HCT116 (cell line): ENCODE data around the gene IL23A. TPM values are rescaled to one million over a fixed set of nuclear protein-coding genes. Genes with fewer than 3 reads are reported as not detected.

Experiments
- ATAC-seq: fragments of 200-7000 bp; cut with Tn5 transposase; 2 replicates; pipeline ENCODE4 v1.9.1; 2020; ENCODE audit warnings: mild to moderate bottlenecking, moderate library complexity
- BruUV-seq: library from RNA; stranded (reverse); fragments of 400-500 nt; replicated peaks from 2 replicates; lab custom pipeline; 2021; lab: Mats Ljungman, UMichigan
- CTCF ChIA-PET: fragments of 300-600 bp; sonication (Branson Sonifier 250); formaldehyde crosslinking; loops from one replicate; lab custom pipeline; 2021; ENCODE audit warnings: antibody characterized with exemption; lab: Charles Lee
- POLR2A ChIA-PET: fragments of 300-600, 350-600 bp; sonication (Branson Sonifier 250); formaldehyde crosslinking; loops from one replicate; lab custom pipeline; 2021; ENCODE audit warnings: antibody characterized with exemption; lab: Charles Lee
- RAD21 ChIA-PET, 2 experiments: fragments of 300-600 bp; sonication (Branson Sonifier 250); formaldehyde crosslinking; loops; one replicate each; lab custom pipeline; 2023; ENCODE audit warnings: low total read pairs in 2 of 2; ENCODE audit not compliant: uncharacterized antibody in 2 of 2, unreplicated experiment in 2 of 2, low non-redundant PET in 1 of 2; lab: Charles Lee
- DNase-seq: peaks from one replicate; pipeline ENCODE4 v3.0.0-alpha.2; 2010; ENCODE audit warnings: low read depth, low spot score
- H2AFZ ChIP-seq: fragments of 200-600 bp; shearing (Covaris generic), sonication (generic); 2 replicates; pipeline ENCODE4 v1.6.1; 2017; ENCODE audit warnings: low read depth, mixed run types, mixed read lengths, antibody characterized with exemption, low read length; ENCODE audit not compliant: poor library complexity, severe bottlenecking
- H3K27ac ChIP-seq: 2 replicates; pipeline ENCODE4 v1.5.1; 2012; ENCODE audit warnings: low read depth, low read length
- H3K27me3 ChIP-seq: fragments of 200-600 bp; sonication (generic); 2 replicates; pipeline ENCODE4 v1.6.1; 2016; ENCODE audit warnings: mixed run types, low read length, mixed read lengths; ENCODE audit not compliant: insufficient read depth
- H3K36me3 ChIP-seq, 2 experiments: fragments of 200-500 bp in 1 of 2; fragments of 200-600 bp in 1 of 2; sonication (Bioruptor generic) in 1 of 2; sonication (generic) in 1 of 2; 2 replicates each; pipeline versions ENCODE4 v1.5.1 to v1.6.1; 2014 to 2016; ENCODE audit warnings: low read length in 2 of 2, inconsistent platforms in 1 of 2, mixed read lengths in 1 of 2, mixed run types in 1 of 2; ENCODE audit not compliant: insufficient read depth in 2 of 2, control insufficient read depth in 1 of 2
- H3K4me1 ChIP-seq, 2 experiments: fragments of 200-600 bp in 1 of 2; sonication (generic) in 1 of 2; 2 replicates each; pipeline versions ENCODE4 v1.5.1 to v1.6.1; 2012 to 2017; ENCODE audit warnings: low read length in 2 of 2, inconsistent platforms in 1 of 2, mild to moderate bottlenecking in 1 of 2, mixed read lengths in 1 of 2, mixed run types in 1 of 2, moderate library complexity in 1 of 2; ENCODE audit not compliant: insufficient read depth in 2 of 2, control insufficient read depth in 1 of 2
- H3K4me2 ChIP-seq: fragments of 200-600 bp; sonication (generic); 2 replicates; pipeline ENCODE4 v1.6.1; 2017; ENCODE audit warnings: mixed run types, low read length, mixed read lengths
- H3K4me3 ChIP-seq, 2 experiments: fragments of 200-600 bp in 1 of 2; sonication (generic) in 1 of 2; replicated peaks in 1 of 2; 2 replicates each; pipeline ENCODE4 v1.5.1; 2011 to 2016; ENCODE audit warnings: low read length in 2 of 2, control low read depth in 1 of 2, low read depth in 1 of 2, mild to moderate bottlenecking in 1 of 2, mixed read lengths in 1 of 2, mixed run types in 1 of 2
- H3K79me2 ChIP-seq: fragments of 200-600 bp; sonication (generic); 2 replicates; pipeline ENCODE4 v1.6.1; 2017; ENCODE audit warnings: mild to moderate bottlenecking, mixed run types, low read length, moderate library complexity, mixed read lengths; ENCODE audit not compliant: insufficient read depth
- H3K9ac ChIP-seq: fragments of 200-600 bp; sonication (generic); 2 replicates; pipeline ENCODE4 v1.6.1; 2016; ENCODE audit warnings: low read length, mixed read lengths
- H3K9me2 ChIP-seq: fragments of 200-600 bp; sonication (generic), shearing (Covaris generic); 2 replicates; pipeline ENCODE4 v1.6.1; 2017; ENCODE audit warnings: mixed run types, mild to moderate bottlenecking, moderate library complexity; ENCODE audit not compliant: insufficient read depth
- H3K9me3 ChIP-seq, 2 experiments: fragments of 200-500 bp in 1 of 2; fragments of 200-600 bp in 1 of 2; sonication (Bioruptor generic) in 1 of 2; sonication (generic) in 1 of 2; 2 replicates each; pipeline ENCODE4 v1.6.1; 2014 to 2017; ENCODE audit warnings: low read length in 2 of 2, mixed read lengths in 2 of 2, inconsistent platforms in 1 of 2, low read depth in 1 of 2, mild to moderate bottlenecking in 1 of 2, mixed run types in 1 of 2, moderate library complexity in 1 of 2; ENCODE audit not compliant: control insufficient read depth in 1 of 2, insufficient read depth in 1 of 2
- H4K20me1 ChIP-seq: fragments of 200-600 bp; sonication (generic), shearing (Covaris generic); 2 replicates; pipeline ENCODE4 v1.6.1; 2017; ENCODE audit warnings: mixed run types, mild to moderate bottlenecking, moderate library complexity; ENCODE audit not compliant: insufficient read depth
- ATF3 ChIP-seq: IDR thresholded peaks from 2 replicates; pipeline ENCODE4 v1.6.1; 2012
- CBX3 ChIP-seq: IDR thresholded peaks from 2 replicates; pipeline ENCODE4 v1.6.1; 2012; ENCODE audit warnings: low read depth
- CEBPB ChIP-seq: IDR thresholded peaks from 2 replicates; pipeline ENCODE4 v1.6.1; 2012; ENCODE audit warnings: low read depth
- CTCF ChIP-seq, 3 experiments: fragments of 200-600 bp in 1 of 3; sonication (generic) in 1 of 3; IDR thresholded peaks in 2 of 3; conservative IDR thresholded peaks in 1 of 3; 2 replicates each; pipeline ENCODE4 v1.5.1; 2012 to 2017; ENCODE audit warnings: low read depth in 2 of 3, low read length in 2 of 3, antibody characterized with exemption in 1 of 3, borderline replicate concordance in 1 of 3, control low read depth in 1 of 3, mild to moderate bottlenecking in 1 of 3, mixed read lengths in 1 of 3, mixed run types in 1 of 3, moderate library complexity in 1 of 3; ENCODE audit not compliant: insufficient read depth in 1 of 3
- EGR1 ChIP-seq: IDR thresholded peaks from 2 replicates; pipeline ENCODE4 v1.6.1; 2012; ENCODE audit warnings: low read depth
- EZH2 ChIP-seq: fragments of 200-600 bp; sonication (generic); IDR thresholded peaks from 2 replicates; pipeline ENCODE4 v1.6.1; 2017; ENCODE audit warnings: antibody characterized with exemption, mixed run types
- EZH2phosphoT487 ChIP-seq: fragments of 200-600 bp; IDR thresholded peaks from 2 replicates; pipeline ENCODE4 v1.6.1; 2018; ENCODE audit warnings: antibody characterized with exemption, borderline replicate concordance
- FOSL1 ChIP-seq: IDR thresholded peaks from 2 replicates; pipeline ENCODE4 v1.6.1; 2012; ENCODE audit warnings: low read depth
- JUND ChIP-seq: IDR thresholded peaks from 2 replicates; pipeline ENCODE4 v1.6.1; 2012
- MAX ChIP-seq: IDR thresholded peaks from 2 replicates; pipeline ENCODE4 v1.6.1; 2012
- POLR2A ChIP-seq: IDR thresholded peaks from 2 replicates; pipeline ENCODE4 v1.7.0; 2011; ENCODE audit warnings: borderline replicate concordance; ENCODE audit not compliant: insufficient read depth, insufficient read length; ENCODE audit errors: extremely low read depth
- POLR2AphosphoS5 ChIP-seq: IDR thresholded peaks from 2 replicates; pipeline ENCODE4 v1.6.1; 2011; ENCODE audit warnings: mild to moderate bottlenecking, low read depth, low read length, moderate library complexity
- RAD21 ChIP-seq: IDR thresholded peaks from 2 replicates; pipeline ENCODE4 v1.6.1; 2012; ENCODE audit warnings: low read depth, mild to moderate bottlenecking
- REST ChIP-seq: IDR thresholded peaks from 2 replicates; pipeline ENCODE4 v1.6.1; 2012; ENCODE audit warnings: low read depth
- SP1 ChIP-seq: IDR thresholded peaks from 2 replicates; pipeline ENCODE4 v1.6.1; 2012; ENCODE audit warnings: low read depth
- TCF7L2 ChIP-seq: IDR thresholded peaks from 2 replicates; pipeline ENCODE4 v1.7.0; 2011; ENCODE audit warnings: borderline replicate concordance, inconsistent platforms; ENCODE audit not compliant: insufficient read depth, insufficient read length; ENCODE audit errors: extremely low read depth
- ZBTB33 ChIP-seq: IDR thresholded peaks from 2 replicates; pipeline ENCODE4 v1.6.1; 2011; ENCODE audit warnings: mild to moderate bottlenecking, low read length, moderate library complexity; ENCODE audit not compliant: insufficient replicate concordance; ENCODE audit errors: extremely low read depth
- ZFX ChIP-seq: fragments of 450-650 bp; IDR thresholded peaks from 2 replicates; pipeline ENCODE4 v1.6.1; 2017
- ZNF274 ChIP-seq: fragments of 200-500 bp; sonication (Bioruptor generic); IDR thresholded peaks from 2 replicates; pipeline ENCODE4 v1.6.1; 2014; ENCODE audit warnings: mild to moderate bottlenecking, low read depth, low read length, inconsistent platforms
- intact Hi-C: fragments of 100-400 bp; cut with micrococcal nuclease; formaldehyde crosslinking; loops from 2 replicates; pipeline ENCODE4 v1.10.0; 2022
- total RNA-seq: library from RNA; stranded (reverse); gene quantifications from one replicate; pipeline ENCODE4 v1.2.1, GENCODE V29; 2021; ENCODE audit not compliant: unreplicated experiment

The IL23A gene
- total RNA-seq, 1 experiment from 2014 or later, result 0.59 TPM

- DNase-seq (no peak), ATAC-seq (peak; percentile 10)
- H2AFZ ChIP-seq, result peak overlapping the region; percentile 5
- H3K9ac ChIP-seq, result peak overlapping the region; percentile 96
- intact Hi-C loops, result loop anchor here (1.0 to 2.0 kb wide), 2 partner anchors 15 to 182 kb away; partner anchors contain the start of gene ZC3H10
- ChIA-PET POLR2A (interaction anchor here (1.2 kb wide), 1 partner anchor 9 kb away, joined by 4 read pairs; no protein-coding TSS in a partner anchor), RAD21 (interaction anchor here in 1 of 2 experiments (1.1 kb wide), 1 partner anchor 9 kb away, joined by 3 read pairs; no protein-coding TSS in a partner anchor), CTCF (no interaction called here)
- H3K27ac ChIP-seq, result peak overlapping the region; percentile 74
- H4K20me1 ChIP-seq, result no peaks in the 10 kb centered on the region
- peak overlapping the region; percentile 93 for H3K4me2 ChIP-seq
- no peaks in the 10 kb centered on the region for H3K27me3 ChIP-seq
- peaks cover 46% of the 10 kb centered on the region for H3K79me2 ChIP-seq
- peak overlapping the region; percentile 69 to 99 for H3K4me3 ChIP-seq
- peaks cover 22 to 44% of the 10 kb centered on the region in 2 experiments; a peak in 3 of 4 replicates for H3K4me1 ChIP-seq
- peaks cover 5 to 12% of the 10 kb centered on the region in 2 experiments; a peak in 2 of 4 replicates for H3K36me3 ChIP-seq
- H3K9me2 ChIP-seq, result no peaks in the 10 kb centered on the region
- H3K9me3 ChIP-seq, result no peaks in the 10 kb centered on the region
- BruUV-seq, result TSS peak; percentile 87
- no peak for TF ChIP-seq ZFX
- no peak for TF ChIP-seq EZH2
- no peak for TF ChIP-seq ZNF274
- TF ChIP-seq POLR2A, result no peak
- TF ChIP-seq CEBPB, result no peak
- no peak for TF ChIP-seq SP1
- TF ChIP-seq JUND, result no peak
- TF ChIP-seq FOSL1, result no peak
- TF ChIP-seq POLR2AphosphoS5, result no peak
- TF ChIP-seq MAX, result no peak
- no peak for TF ChIP-seq REST
- no peak for TF ChIP-seq RAD21
- TF ChIP-seq EGR1, result no peak
- no peak for TF ChIP-seq EZH2phosphoT487
- no peak for TF ChIP-seq TCF7L2
- TF ChIP-seq CBX3, result no peak
- no peak for TF ChIP-seq ZBTB33
- no peak for TF ChIP-seq ATF3
- TF ChIP-seq CTCF (IDR thresholded peaks at IDR 0.05 in 2 of 3, conservative IDR thresholded peaks at IDR 0.05 in 1 of 3; ENCODE audit: borderline replicate concordance in 1 of 3, insufficient read depth in 1 of 3, low read depth in 2 of 3, low read length in 2 of 3), result no peak
Measured at GRCh38 chr12:56300644-56301464, 37.8 kb upstream of the IL23A start.
